H1 (cell line): ENCODE measurements around the gene PRLHR.

Source experiments
- POLR2A ChIP-seq, 2 experiments: IDR thresholded peaks; 1 replicate in 1 of 2; 2 replicates in 1 of 2; pipeline ENCODE4 v1.6.1; 2011; ENCODE audit warnings: low read depth in 2 of 2, low read length in 2 of 2, mild to moderate bottlenecking in 2 of 2; ENCODE audit errors: control extremely low read depth in 1 of 2
- POLR2AphosphoS5 ChIP-seq: IDR thresholded peaks from 2 replicates; pipeline ENCODE4 v1.6.1; 2011; ENCODE audit warnings: low read depth, low read length
- SUZ12 ChIP-seq: fragments of 200-600 bp; sonication (generic); IDR thresholded peaks from 2 replicates; pipeline ENCODE4 v1.6.1; 2012; ENCODE audit warnings: mild to moderate bottlenecking, inconsistent platforms, low read length, moderate library complexity, mixed read lengths
- TEAD4 ChIP-seq: IDR thresholded peaks from 2 replicates; pipeline ENCODE4 v1.6.1; 2012; ENCODE audit warnings: low read depth, low read length, inconsistent platforms, mixed read lengths
- TF ChIP-seq, protein P1 (sequence below), 3 experiments: IDR thresholded peaks; 1 replicate in 2 of 3; 2 replicates in 1 of 3; pipeline versions ENCODE4 v1.5.1 to v1.6.1; 2011; ENCODE audit warnings: low read length in 3 of 3, mild to moderate bottlenecking in 3 of 3, inconsistent platforms in 2 of 3, low read depth in 1 of 3, moderate library complexity in 1 of 3; ENCODE audit not compliant: insufficient read depth in 1 of 3; ENCODE audit errors: control extremely low read depth in 1 of 3
- TF ChIP-seq, protein P2 (sequence below): IDR thresholded peaks from 2 replicates; pipeline ENCODE4 v1.6.1; 2012; ENCODE audit warnings: inconsistent platforms

DNA sequence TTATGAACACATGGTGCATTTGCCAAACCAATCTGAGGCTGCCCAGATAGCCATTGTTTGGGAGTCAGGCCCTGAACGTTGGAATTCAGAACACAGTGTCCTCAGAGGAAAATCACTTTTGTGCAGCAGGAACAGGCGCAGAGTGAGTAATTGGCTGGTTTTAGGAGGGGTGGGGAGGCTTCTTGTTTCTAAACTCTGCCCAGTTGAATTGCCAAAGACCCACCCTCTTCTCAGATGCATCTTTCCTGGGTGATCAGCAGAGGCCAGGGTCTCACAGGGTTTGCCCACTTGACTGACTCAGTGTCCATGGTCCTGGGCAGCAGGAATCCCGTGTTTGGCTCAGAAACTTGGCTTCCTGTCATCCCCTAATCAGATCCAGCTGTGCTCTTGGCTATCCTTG, 24.3 kb downstream of the PRLHR start:
- no peak for TF ChIP-seq TEAD4
- no peak for TF ChIP-seq SUZ12
- no peak for TF ChIP-seq POLR2A (IDR thresholded peaks at IDR 0.05; ENCODE audit: control extremely low read depth in 1 of 2, low read depth in 2 of 2, low read length in 2 of 2)
- TF ChIP-seq, protein P1, sequence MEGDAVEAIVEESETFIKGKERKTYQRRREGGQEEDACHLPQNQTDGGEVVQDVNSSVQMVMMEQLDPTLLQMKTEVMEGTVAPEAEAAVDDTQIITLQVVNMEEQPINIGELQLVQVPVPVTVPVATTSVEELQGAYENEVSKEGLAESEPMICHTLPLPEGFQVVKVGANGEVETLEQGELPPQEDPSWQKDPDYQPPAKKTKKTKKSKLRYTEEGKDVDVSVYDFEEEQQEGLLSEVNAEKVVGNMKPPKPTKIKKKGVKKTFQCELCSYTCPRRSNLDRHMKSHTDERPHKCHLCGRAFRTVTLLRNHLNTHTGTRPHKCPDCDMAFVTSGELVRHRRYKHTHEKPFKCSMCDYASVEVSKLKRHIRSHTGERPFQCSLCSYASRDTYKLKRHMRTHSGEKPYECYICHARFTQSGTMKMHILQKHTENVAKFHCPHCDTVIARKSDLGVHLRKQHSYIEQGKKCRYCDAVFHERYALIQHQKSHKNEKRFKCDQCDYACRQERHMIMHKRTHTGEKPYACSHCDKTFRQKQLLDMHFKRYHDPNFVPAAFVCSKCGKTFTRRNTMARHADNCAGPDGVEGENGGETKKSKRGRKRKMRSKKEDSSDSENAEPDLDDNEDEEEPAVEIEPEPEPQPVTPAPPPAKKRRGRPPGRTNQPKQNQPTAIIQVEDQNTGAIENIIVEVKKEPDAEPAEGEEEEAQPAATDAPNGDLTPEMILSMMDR (IDR thresholded peaks at IDR 0.05; ENCODE audit: control extremely low read depth in 1 of 3, insufficient read depth in 1 of 3, low read depth in 1 of 3, low read length in 3 of 3), result no peak
- no peak for TF ChIP-seq POLR2AphosphoS5
- TF ChIP-seq, protein P2, sequence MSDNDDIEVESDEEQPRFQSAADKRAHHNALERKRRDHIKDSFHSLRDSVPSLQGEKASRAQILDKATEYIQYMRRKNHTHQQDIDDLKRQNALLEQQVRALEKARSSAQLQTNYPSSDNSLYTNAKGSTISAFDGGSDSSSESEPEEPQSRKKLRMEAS, result no peak
